ENCODE measurements around the gene WNT3A. TPM values are rescaled to one million over a fixed set of nuclear protein-coding genes. Genes with fewer than 3 reads are reported as not detected.
A peak's percentile ranks its signal among the peaks of the same experiment; 100 is the strongest.

WNT3A gene
- total RNA-seq, 4 donors from 2014 or later: 2.8 to 6.3 (median 3.8) TPM

DNA sequence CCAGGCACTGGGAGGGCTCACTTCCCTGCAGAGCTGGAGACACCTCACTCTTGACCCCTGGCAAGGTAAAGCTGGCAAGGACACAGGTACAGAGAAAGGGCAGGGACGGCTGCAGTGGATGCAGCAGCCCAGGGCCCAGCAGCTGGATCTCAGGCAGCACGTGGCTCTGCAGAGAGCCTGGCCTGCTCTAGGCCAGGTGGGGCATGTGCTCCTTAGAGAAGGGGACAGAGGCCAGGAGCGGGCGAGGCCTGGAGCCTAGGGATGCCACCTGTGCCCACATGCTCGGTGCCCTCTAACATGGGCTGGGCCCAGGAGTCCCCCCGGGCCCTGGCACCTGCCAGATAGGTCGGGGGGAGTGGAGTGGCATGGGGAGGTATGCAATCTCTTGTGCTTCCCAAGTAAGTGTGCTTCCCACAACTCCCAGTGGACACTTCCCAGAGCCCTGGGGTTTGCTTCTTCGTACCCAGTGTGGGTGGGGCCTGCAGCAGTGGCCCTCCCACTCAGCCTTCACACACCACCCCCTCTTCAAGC lies 30.0 kb downstream of the WNT3A start:
- Histone ChIP-seq H3K9me3 (no peaks in the 10 kb centered on the region), H3K27me3 (peaks cover 56% of the 10 kb centered on the region), H3K4me1 (peaks cover 13% of the 10 kb centered on the region), H3K4me3 (no peak overlapping the region), H3K36me3 (no peaks in the 10 kb centered on the region), H3K27ac (no peak overlapping the region)
- DNase-seq (ENCODE audit: low spot score in 2 of 2): peak; percentile 33 to 56
- WGBS: 36% methylated on average over 3 of the region's 8 CpGs
- TF ChIP-seq EP300 (IDR thresholded peaks at IDR 0.05) (no peak), POLR2A (IDR thresholded peaks at IDR 0.05) (no peak), POLR2AphosphoS5 (IDR thresholded peaks at IDR 0.05) (no peak)
- TF ChIP-seq, protein P1, sequence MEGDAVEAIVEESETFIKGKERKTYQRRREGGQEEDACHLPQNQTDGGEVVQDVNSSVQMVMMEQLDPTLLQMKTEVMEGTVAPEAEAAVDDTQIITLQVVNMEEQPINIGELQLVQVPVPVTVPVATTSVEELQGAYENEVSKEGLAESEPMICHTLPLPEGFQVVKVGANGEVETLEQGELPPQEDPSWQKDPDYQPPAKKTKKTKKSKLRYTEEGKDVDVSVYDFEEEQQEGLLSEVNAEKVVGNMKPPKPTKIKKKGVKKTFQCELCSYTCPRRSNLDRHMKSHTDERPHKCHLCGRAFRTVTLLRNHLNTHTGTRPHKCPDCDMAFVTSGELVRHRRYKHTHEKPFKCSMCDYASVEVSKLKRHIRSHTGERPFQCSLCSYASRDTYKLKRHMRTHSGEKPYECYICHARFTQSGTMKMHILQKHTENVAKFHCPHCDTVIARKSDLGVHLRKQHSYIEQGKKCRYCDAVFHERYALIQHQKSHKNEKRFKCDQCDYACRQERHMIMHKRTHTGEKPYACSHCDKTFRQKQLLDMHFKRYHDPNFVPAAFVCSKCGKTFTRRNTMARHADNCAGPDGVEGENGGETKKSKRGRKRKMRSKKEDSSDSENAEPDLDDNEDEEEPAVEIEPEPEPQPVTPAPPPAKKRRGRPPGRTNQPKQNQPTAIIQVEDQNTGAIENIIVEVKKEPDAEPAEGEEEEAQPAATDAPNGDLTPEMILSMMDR (IDR thresholded peaks at IDR 0.05): no peak

DNA sequence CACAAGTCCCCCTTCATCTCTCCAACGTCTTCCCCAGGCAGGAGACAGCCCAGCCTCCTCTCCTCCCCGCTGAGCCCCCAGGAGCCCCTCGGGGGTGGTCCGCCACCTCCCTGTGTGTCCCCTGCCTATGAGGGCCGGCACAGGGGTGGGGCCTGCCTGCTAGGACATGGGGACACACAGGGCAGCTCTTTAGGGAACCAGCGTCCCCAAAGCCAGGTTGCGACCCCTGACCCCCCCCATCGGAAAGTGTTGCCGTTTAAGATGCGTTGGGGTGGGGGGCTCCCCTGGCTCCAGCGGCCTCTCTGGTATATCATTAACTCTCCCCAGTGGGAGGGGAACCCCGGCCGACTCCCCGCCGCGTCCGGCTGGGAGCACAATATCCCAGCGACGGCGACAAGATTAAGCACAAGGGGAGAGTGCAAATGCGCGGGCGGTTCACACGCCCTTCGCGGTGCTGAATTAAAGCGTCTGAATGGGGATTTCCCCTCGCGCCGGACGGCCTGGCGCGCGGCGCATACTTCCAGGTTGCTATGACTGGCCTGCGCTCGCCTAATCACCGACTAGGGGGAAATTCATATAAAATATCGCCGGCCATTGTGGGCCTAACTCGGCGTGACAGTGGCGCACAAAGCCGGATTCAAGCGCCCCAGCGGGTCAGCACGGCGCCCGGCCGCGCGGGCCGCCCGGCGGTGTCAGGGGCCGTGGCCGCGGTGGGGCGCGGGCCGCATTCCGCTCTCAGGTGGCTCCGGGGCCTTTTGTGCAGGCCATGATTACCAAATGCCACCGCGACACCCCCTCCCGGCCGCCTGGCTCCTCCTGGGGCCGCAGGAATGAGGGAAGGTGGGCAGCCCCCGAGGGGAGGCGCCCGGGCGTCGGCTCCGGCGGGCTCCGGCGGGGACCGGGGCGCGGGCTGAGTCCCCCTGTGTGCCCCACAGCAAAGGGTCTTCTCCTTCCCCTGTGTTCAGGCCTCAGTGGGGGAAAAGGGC lies 30.9 kb downstream of the WNT3A start:
- 20% methylated on average over 4 of the region's 80 CpGs for WGBS
- peak; percentile 53 to 69 for DNase-seq (ENCODE audit: low spot score in 2 of 2)
- Histone ChIP-seq H3K27me3 (peaks cover 56% of the 10 kb centered on the region), H3K4me1 (peaks cover 13% of the 10 kb centered on the region), H3K36me3 (no peaks in the 10 kb centered on the region), H3K9me3 (no peaks in the 10 kb centered on the region), H3K27ac (no peak overlapping the region), H3K4me3 (peak overlapping the region; percentile 47)
- TF ChIP-seq POLR2AphosphoS5 (IDR thresholded peaks at IDR 0.05): no peak
- no peak for TF ChIP-seq POLR2A (IDR thresholded peaks at IDR 0.05)
- TF ChIP-seq, protein P1 (IDR thresholded peaks at IDR 0.05): no peak
- TF ChIP-seq EP300 (IDR thresholded peaks at IDR 0.05): no peak

DNA sequence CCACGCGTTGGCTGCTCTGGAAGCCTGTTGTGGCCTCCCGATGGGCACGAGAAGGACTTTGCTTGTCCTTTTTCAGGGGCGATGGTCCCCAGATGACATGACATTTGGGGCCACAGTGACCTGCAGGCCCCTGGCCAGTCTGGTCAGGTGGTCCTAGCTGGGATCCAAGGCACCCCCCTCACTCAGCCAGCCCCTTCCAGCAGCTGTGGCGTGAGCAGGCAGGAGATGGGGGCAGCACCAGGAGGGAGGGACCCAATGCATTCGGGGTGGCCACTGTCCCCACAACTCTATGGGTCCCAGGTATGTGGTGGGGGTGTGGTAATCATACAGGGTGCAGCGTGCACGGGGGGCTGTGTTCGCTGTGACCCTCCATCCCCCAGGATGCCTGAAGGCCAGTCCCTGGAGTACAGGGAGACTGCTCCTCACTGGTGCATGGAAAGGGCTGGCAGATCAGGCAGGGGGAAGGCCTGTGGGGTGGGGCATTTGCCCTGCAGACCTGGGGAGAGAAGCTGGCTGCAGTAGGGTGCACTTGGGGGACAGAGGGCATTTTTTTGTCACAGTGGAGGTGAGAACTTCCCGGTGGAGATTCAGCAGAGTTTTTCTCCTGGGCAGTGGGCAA lies 31.7 kb downstream of the WNT3A start:
- TF ChIP-seq POLR2AphosphoS5 (IDR thresholded peaks at IDR 0.05) (no peak), POLR2A (IDR thresholded peaks at IDR 0.05) (no peak), EP300 (IDR thresholded peaks at IDR 0.05) (no peak)
- TF ChIP-seq, protein P1 (IDR thresholded peaks at IDR 0.05): no peak
- peaks cover 13% of the 10 kb centered on the region for H3K4me1 ChIP-seq
- peak; percentile 26 to 62 for DNase-seq (ENCODE audit: low spot score in 2 of 2)
- H3K27ac ChIP-seq: no peak overlapping the region
- 100% methylated on average over 1 of the region's 11 CpGs for WGBS
- no peaks in the 10 kb centered on the region for H3K9me3 ChIP-seq
- H3K36me3 ChIP-seq: no peaks in the 10 kb centered on the region
- H3K4me3 ChIP-seq: peak overlapping the region; percentile 47
- H3K27me3 ChIP-seq: peaks cover 56% of the 10 kb centered on the region

DNA sequence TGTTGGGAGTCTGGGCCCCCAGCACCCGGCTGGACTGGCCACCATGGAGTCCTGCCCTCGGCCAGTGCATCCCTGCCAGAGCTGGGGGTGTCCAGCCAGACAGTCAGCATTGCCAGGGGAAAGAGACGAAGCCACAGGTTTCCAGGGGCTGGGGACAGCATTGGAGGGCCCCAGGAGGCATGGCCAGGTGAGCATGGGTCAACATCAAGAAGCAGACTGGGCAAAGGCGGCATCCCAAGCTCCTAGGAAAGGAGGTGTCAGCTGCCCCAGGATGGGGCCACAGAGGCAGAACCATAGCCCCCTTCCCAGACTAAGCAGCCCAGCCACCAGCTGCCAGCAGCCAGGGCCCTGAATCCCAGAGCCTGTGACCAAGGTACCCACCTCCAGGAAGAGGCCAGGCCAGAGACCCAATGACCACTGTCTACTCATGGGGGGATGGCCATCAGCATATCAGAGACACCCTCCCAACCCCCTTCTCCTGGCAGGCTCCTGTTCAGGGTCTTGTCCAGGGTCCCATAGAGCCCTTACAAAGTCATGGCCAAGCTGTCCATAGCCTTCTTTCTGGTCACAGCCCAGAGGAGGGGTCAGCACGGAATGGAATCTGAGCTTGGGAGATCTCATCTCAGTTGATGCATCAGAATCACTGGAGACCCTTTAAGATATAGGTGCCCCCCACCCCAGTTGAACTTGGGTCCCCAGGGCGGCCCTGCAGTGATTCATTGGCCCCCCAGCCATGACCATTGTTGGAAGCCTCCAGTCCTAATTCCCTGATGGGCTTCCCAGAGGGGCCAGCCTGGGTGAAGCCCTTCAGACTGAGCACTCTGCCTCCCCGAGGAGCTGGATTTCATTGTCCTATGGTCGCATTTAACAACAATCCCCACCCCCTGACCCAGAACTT lies 32.5 kb downstream of the WNT3A start:
- H3K9me3 ChIP-seq: no peaks in the 10 kb centered on the region
- peaks cover 56% of the 10 kb centered on the region for H3K27me3 ChIP-seq
- H3K4me3 ChIP-seq: no peak overlapping the region
- peak; percentile 37 to 63 for DNase-seq (ENCODE audit: low spot score in 2 of 2)
- no peak overlapping the region for H3K27ac ChIP-seq
- WGBS: 80% methylated on average over 4 of the region's 8 CpGs
- no peaks in the 10 kb centered on the region for H3K36me3 ChIP-seq
- peaks cover 13% of the 10 kb centered on the region for H3K4me1 ChIP-seq
- TF ChIP-seq POLR2AphosphoS5 (IDR thresholded peaks at IDR 0.05): no peak
- no peak for TF ChIP-seq EP300 (IDR thresholded peaks at IDR 0.05)
- TF ChIP-seq, protein P1 (IDR thresholded peaks at IDR 0.05): no peak
- TF ChIP-seq POLR2A (IDR thresholded peaks at IDR 0.05): no peak
